Liver (tissue), 3 donors: Measurements from ENCODE around the gene EEF1AKMT2.

Source experiments
- SP1 ChIP-seq: IDR thresholded peaks from 2 replicates; pipeline ENCODE4 v1.6.1; 2018; ENCODE audit warnings: antibody characterized with exemption, mild to moderate bottlenecking
- TF ChIP-seq, protein P1 (sequence below): fragments of 150-350 bp; IDR thresholded peaks from 2 replicates; pipeline ENCODE4 v1.5.1; 2017; ENCODE audit warnings: improper control_type of control experiment, low read depth, low read length; ENCODE audit not compliant: missing input control
- TF ChIP-seq, protein P2 (sequence below): IDR thresholded peaks from 2 replicates; pipeline ENCODE4 v1.6.1; 2016; ENCODE audit warnings: antibody characterized with exemption, mild to moderate bottlenecking
- TF ChIP-seq, protein P3 (sequence below): IDR thresholded peaks from 2 replicates; pipeline ENCODE4 v1.6.1; 2016; ENCODE audit warnings: antibody characterized with exemption
- donor health status: healthy.
- donor health status: healthy.

DNA sequence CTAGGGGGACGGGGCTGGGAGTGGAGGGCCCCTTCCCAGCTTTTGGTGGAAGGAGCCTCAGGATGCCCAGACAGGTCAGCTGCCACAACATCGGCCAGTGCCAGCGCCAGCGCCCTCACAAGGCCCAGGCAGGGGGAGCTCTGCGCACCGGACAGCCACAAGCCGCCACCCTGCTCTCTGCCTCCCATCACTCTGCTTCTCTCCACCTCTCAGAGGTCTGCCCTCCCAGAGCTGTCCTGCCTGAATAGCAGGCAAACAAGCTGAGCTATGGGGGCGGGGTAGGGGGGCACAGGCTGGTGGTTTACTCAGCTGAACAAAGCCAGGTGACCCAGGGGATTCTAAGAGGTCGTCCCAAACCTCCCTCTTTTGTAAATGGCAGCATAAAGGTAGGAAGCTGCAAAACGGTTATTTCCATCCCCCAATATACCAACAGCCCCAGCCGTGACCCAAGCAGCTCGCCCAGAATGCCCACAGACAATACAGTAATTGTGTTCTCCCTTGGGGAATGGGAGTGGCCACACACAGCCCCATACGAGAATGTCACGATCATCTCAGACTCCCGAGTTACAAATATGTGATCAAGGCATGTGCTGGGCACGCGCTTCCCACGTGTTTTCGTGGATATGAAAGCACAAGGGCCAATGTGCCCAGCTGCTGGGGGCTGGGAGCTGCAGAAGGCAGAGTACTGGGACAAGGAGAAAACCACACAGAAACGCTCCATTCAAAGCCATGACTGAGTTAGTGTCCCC is 67.2 kb downstream of the EEF1AKMT2 start:
- TF ChIP-seq, protein P1, sequence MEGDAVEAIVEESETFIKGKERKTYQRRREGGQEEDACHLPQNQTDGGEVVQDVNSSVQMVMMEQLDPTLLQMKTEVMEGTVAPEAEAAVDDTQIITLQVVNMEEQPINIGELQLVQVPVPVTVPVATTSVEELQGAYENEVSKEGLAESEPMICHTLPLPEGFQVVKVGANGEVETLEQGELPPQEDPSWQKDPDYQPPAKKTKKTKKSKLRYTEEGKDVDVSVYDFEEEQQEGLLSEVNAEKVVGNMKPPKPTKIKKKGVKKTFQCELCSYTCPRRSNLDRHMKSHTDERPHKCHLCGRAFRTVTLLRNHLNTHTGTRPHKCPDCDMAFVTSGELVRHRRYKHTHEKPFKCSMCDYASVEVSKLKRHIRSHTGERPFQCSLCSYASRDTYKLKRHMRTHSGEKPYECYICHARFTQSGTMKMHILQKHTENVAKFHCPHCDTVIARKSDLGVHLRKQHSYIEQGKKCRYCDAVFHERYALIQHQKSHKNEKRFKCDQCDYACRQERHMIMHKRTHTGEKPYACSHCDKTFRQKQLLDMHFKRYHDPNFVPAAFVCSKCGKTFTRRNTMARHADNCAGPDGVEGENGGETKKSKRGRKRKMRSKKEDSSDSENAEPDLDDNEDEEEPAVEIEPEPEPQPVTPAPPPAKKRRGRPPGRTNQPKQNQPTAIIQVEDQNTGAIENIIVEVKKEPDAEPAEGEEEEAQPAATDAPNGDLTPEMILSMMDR, result no peak
- TF ChIP-seq, protein P2, sequence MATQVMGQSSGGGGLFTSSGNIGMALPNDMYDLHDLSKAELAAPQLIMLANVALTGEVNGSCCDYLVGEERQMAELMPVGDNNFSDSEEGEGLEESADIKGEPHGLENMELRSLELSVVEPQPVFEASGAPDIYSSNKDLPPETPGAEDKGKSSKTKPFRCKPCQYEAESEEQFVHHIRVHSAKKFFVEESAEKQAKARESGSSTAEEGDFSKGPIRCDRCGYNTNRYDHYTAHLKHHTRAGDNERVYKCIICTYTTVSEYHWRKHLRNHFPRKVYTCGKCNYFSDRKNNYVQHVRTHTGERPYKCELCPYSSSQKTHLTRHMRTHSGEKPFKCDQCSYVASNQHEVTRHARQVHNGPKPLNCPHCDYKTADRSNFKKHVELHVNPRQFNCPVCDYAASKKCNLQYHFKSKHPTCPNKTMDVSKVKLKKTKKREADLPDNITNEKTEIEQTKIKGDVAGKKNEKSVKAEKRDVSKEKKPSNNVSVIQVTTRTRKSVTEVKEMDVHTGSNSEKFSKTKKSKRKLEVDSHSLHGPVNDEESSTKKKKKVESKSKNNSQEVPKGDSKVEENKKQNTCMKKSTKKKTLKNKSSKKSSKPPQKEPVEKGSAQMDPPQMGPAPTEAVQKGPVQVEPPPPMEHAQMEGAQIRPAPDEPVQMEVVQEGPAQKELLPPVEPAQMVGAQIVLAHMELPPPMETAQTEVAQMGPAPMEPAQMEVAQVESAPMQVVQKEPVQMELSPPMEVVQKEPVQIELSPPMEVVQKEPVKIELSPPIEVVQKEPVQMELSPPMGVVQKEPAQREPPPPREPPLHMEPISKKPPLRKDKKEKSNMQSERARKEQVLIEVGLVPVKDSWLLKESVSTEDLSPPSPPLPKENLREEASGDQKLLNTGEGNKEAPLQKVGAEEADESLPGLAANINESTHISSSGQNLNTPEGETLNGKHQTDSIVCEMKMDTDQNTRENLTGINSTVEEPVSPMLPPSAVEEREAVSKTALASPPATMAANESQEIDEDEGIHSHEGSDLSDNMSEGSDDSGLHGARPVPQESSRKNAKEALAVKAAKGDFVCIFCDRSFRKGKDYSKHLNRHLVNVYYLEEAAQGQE, result no peak
- TF ChIP-seq SP1, result no peak
- TF ChIP-seq, protein P3, sequence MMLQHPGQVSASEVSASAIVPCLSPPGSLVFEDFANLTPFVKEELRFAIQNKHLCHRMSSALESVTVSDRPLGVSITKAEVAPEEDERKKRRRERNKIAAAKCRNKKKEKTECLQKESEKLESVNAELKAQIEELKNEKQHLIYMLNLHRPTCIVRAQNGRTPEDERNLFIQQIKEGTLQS, result no peak
